Embryonic facial prominence (tissue), 1 donor: ENCODE data around the gene DAB2IP.

Source experiments
- DNase-seq: peaks from one replicate; pipeline ENCODE4 v3.0.0-alpha.2; 2016; ENCODE audit errors: extremely low spot score

DAB2IP gene

GRCh38 chr9:121817476-121817875, 166.0 kb downstream of the DAB2IP start:
- no peak for DNase-seq

- DNase-seq: no peak
Measured at GRCh38 chr9:121818016-121818661, 166.7 kb downstream of the DAB2IP start.

GRCh38 chr9:121818841-121819427, 167.5 kb downstream of the DAB2IP start:
- DNase-seq: no peak

- no peak for DNase-seq
Measured at GRCh38 chr9:121819428-121820231, 168.2 kb downstream of the DAB2IP start.

- DNase-seq: no peak
Measured at GRCh38 chr9:121820286-121821005, 169.0 kb downstream of the DAB2IP start.

- DNase-seq: no peak
Measured at GRCh38 chr9:121821326-121821725, 169.9 kb downstream of the DAB2IP start.

GRCh38 chr9:121822093-121823085, 171.0 kb downstream of the DAB2IP start:
- DNase-seq: no peak

- no peak for DNase-seq
Measured at GRCh38 chr9:121823451-121824169, 172.2 kb downstream of the DAB2IP start.

GRCh38 chr9:121824651-121825030, 173.2 kb downstream of the DAB2IP start:
- no peak for DNase-seq

GRCh38 chr9:121825031-121825691, 173.7 kb downstream of the DAB2IP start:
- DNase-seq: no peak

GRCh38 chr9:121826711-121827110, 175.3 kb downstream of the DAB2IP start:
- no peak for DNase-seq

- no peak for DNase-seq
Measured at GRCh38 chr9:121827251-121827967, 176.0 kb downstream of the DAB2IP start.

- DNase-seq: no peak
Measured at GRCh38 chr9:121830441-121831140, 179.2 kb downstream of the DAB2IP start.

- no peak for DNase-seq
Measured at GRCh38 chr9:121831869-121832268, 180.4 kb downstream of the DAB2IP start.

- no peak for DNase-seq
Measured at GRCh38 chr9:121833061-121833460, 181.6 kb downstream of the DAB2IP start.
